H9 (cell line): ENCODE results near the gene TEX13A. TPM values are rescaled to one million over a fixed set of nuclear protein-coding genes. Genes with fewer than 3 reads are reported as not detected.

Experiments used
- DNase-seq: peaks from one replicate; pipeline ENCODE4 v3.0.0-alpha.2; 2017
- H2AFZ ChIP-seq: one replicate; pipeline ENCODE4 v1.6.1; 2013; ENCODE audit warnings: mild to moderate bottlenecking, low read length, control low read depth, moderate library complexity
- H2AK5ac ChIP-seq: 2 replicates; pipeline ENCODE4 v1.6.1; 2013; ENCODE audit warnings: low read length, control low read depth, mixed read lengths; ENCODE audit not compliant: insufficient read length
- H2BK120ac ChIP-seq: one replicate; pipeline ENCODE4 v1.6.1; 2013; ENCODE audit warnings: low read depth, mild to moderate bottlenecking, low read length, control low read depth, inconsistent platforms; ENCODE audit not compliant: poor library complexity, severe bottlenecking
- H2BK12ac ChIP-seq: 2 replicates; pipeline ENCODE4 v1.6.1; 2013; ENCODE audit warnings: low read length, control low read depth, mixed read lengths, low read depth; ENCODE audit not compliant: insufficient read length
- H2BK15ac ChIP-seq: 2 replicates; pipeline ENCODE4 v1.6.1; 2013; ENCODE audit warnings: low read depth, low read length, control low read depth
- H2BK20ac ChIP-seq: one replicate; pipeline ENCODE4 v1.6.1; 2013; ENCODE audit warnings: low read depth, mild to moderate bottlenecking, low read length, control low read depth, inconsistent platforms; ENCODE audit not compliant: poor library complexity, severe bottlenecking
- H2BK5ac ChIP-seq: 2 replicates; pipeline ENCODE4 v1.6.1; 2013; ENCODE audit warnings: low read length, control low read depth, mixed read lengths; ENCODE audit not compliant: insufficient read length
- H3K14ac ChIP-seq: 2 replicates; pipeline ENCODE4 v1.6.1; 2013; ENCODE audit warnings: low read length, control low read depth; ENCODE audit not compliant: insufficient read depth
- H3K18ac ChIP-seq: 2 replicates; pipeline ENCODE4 v1.6.1; 2013; ENCODE audit warnings: low read depth, mild to moderate bottlenecking, mixed read lengths, low read length, control low read depth; ENCODE audit not compliant: insufficient read length
- H3K23ac ChIP-seq: 2 replicates; pipeline ENCODE4 v1.6.1; 2013; ENCODE audit warnings: low read length, control low read depth, mixed read lengths, low read depth; ENCODE audit not compliant: insufficient read length
- H3K23me2 ChIP-seq: 2 replicates; pipeline ENCODE4 v1.6.1; 2013; ENCODE audit warnings: low read depth, mild to moderate bottlenecking, mixed read lengths, low read length, control low read depth; ENCODE audit not compliant: insufficient read length, poor library complexity, severe bottlenecking
- H3K27ac ChIP-seq: 2 replicates; pipeline ENCODE4 v1.5.1; 2013; ENCODE audit warnings: low read length, control low read depth, mixed read lengths, low read depth; ENCODE audit not compliant: insufficient read length
- H3K27me3 ChIP-seq: 2 replicates; pipeline ENCODE4 v1.6.1; 2013; ENCODE audit warnings: low read length, control low read depth, inconsistent platforms; ENCODE audit not compliant: insufficient read depth
- H3K4ac ChIP-seq: 2 replicates; pipeline ENCODE4 v1.6.1; 2013; ENCODE audit warnings: low read depth, mild to moderate bottlenecking, control low read depth, inconsistent platforms, low read length, moderate library complexity
- H3K4me1 ChIP-seq: 2 replicates; pipeline ENCODE4 v1.6.1; 2013; ENCODE audit warnings: low read length, control low read depth, inconsistent platforms; ENCODE audit not compliant: insufficient read depth
- H3K4me2 ChIP-seq: 2 replicates; pipeline ENCODE4 v1.6.1; 2013; ENCODE audit warnings: low read length, control low read depth, mixed read lengths; ENCODE audit not compliant: insufficient read length, insufficient read depth
- H3K56ac ChIP-seq: 2 replicates; pipeline ENCODE4 v1.6.1; 2013; ENCODE audit warnings: low read depth, mild to moderate bottlenecking, mixed read lengths, low read length, control low read depth; ENCODE audit not compliant: insufficient read length
- H3K79me1 ChIP-seq: 2 replicates; pipeline ENCODE4 v1.6.1; 2013; ENCODE audit warnings: low read depth, mild to moderate bottlenecking, moderate library complexity, low read length, control low read depth, inconsistent platforms; ENCODE audit not compliant: insufficient read depth, poor library complexity, severe bottlenecking
- H3K79me2 ChIP-seq: 2 replicates; pipeline ENCODE4 v1.6.1; 2013; ENCODE audit warnings: low read length, control low read depth, inconsistent platforms; ENCODE audit not compliant: insufficient read depth
- H3K9ac ChIP-seq: 2 replicates; pipeline ENCODE4 v1.6.1; 2013; ENCODE audit warnings: low read length, control low read depth, mixed read lengths; ENCODE audit not compliant: insufficient read length; ENCODE audit errors: extremely low read depth
- H3K9me3 ChIP-seq: one replicate; pipeline ENCODE4 v1.6.1; 2013; ENCODE audit warnings: low read depth, low read length, inconsistent platforms; ENCODE audit not compliant: control insufficient read depth
- H3T11ph ChIP-seq: one replicate; pipeline ENCODE4 v1.6.1; 2013; ENCODE audit warnings: mild to moderate bottlenecking, low read length, control low read depth, inconsistent platforms
- H4K20me1 ChIP-seq: one replicate; pipeline ENCODE4 v1.6.1; 2013; ENCODE audit not compliant: control insufficient read depth, insufficient read length, insufficient read depth
- H4K5ac ChIP-seq: 2 replicates; pipeline ENCODE4 v1.6.1; 2013; ENCODE audit warnings: low read depth, mild to moderate bottlenecking, mixed read lengths, low read length, control low read depth; ENCODE audit not compliant: insufficient read length
- H4K8ac ChIP-seq: replicated peaks from 2 replicates; pipeline ENCODE4 v1.6.1; 2013; ENCODE audit warnings: low read length, control low read depth, mixed read lengths, low read depth; ENCODE audit not compliant: insufficient read length
- H4K91ac ChIP-seq: 2 replicates; pipeline ENCODE4 v1.6.1; 2013; ENCODE audit warnings: low read depth, mild to moderate bottlenecking, moderate library complexity, mixed read lengths, low read length, control low read depth; ENCODE audit not compliant: insufficient read length
- H3K27ac Mint-ChIP-seq, 3 experiments: 2 replicates in 2 of 3; 3 replicates in 1 of 3; pipeline ENCODE4 v1.8.0; 2020 to 2021; ENCODE audit warnings: mixed read lengths in 3 of 3, mild to moderate bottlenecking in 1 of 3, moderate library complexity in 1 of 3
- H3K27me3 Mint-ChIP-seq: 2 replicates; pipeline ENCODE4 v1.8.0; 2021; ENCODE audit warnings: low read depth, mild to moderate bottlenecking, moderate library complexity, mixed read lengths
- H3K36me3 Mint-ChIP-seq, 3 experiments: 2 replicates in 2 of 3; 3 replicates in 1 of 3; pipeline ENCODE4 v1.8.0; 2020 to 2021; ENCODE audit warnings: low read depth in 3 of 3, mixed read lengths in 3 of 3; ENCODE audit not compliant: insufficient read depth in 1 of 3
- H3K4me1 Mint-ChIP-seq, 2 experiments: 2 replicates each; pipeline ENCODE4 v1.8.0; 2020; ENCODE audit warnings: mixed read lengths in 2 of 2
- H3K4me3 Mint-ChIP-seq, 2 experiments: 2 replicates in 1 of 2; 3 replicates in 1 of 2; pipeline ENCODE4 v1.8.0; 2020 to 2021; ENCODE audit warnings: mild to moderate bottlenecking in 2 of 2, mixed read lengths in 2 of 2, moderate library complexity in 1 of 2
- H3K9me3 Mint-ChIP-seq, 2 experiments: 2 replicates in 1 of 2; 3 replicates in 1 of 2; pipeline ENCODE4 v1.8.0; 2020; ENCODE audit warnings: mild to moderate bottlenecking in 2 of 2, mixed read lengths in 2 of 2, moderate library complexity in 1 of 2
- WGBS: extraction: QIAGEN DNeasy Blood & Tissue Kit; methylation state at CpG from one replicate; pipeline ENCODE4 v1.1.7; 2013; ENCODE audit warnings: missing lambda C conversion rate, low lambda C conversion rate, mixed read lengths; ENCODE audit not compliant: insufficient read length; ENCODE audit errors: extremely low coverage; 5-methylcytosine and 5-hydroxymethylcytosine counted together
- total RNA-seq: library from RNA; stranded (reverse); gene quantifications from 2 replicates; pipeline ENCODE4 v1.2.1, GENCODE V29; 2021
- TF ChIP-seq, protein P1 (sequence below): fragments of 200-600 bp; sonication (generic); conservative IDR thresholded peaks from 3 replicates; pipeline ENCODE4 v1.8.0; 2021; ENCODE audit warnings: antibody characterized with exemption, mild to moderate bottlenecking

Gene TEX13A
- total RNA-seq, 1 experiment from 2014 or later: not detected

GRCh38 chrX:105229146-105229545 is 8.7 kb upstream of the TEX13A start:
- no peak overlapping the region for H3K23ac ChIP-seq
- H3K4me2 ChIP-seq: no peak overlapping the region
- H3K27ac Mint-ChIP-seq: peak overlapping the region in 1 of 3 experiments; percentile 90; a peak in 1 of 7 replicates
- no peak overlapping the region for H2BK12ac ChIP-seq
- H3K79me2 ChIP-seq: no peaks in the 10 kb centered on the region
- no peak overlapping the region for H4K91ac ChIP-seq
- no peaks in the 10 kb centered on the region for H3K27me3 Mint-ChIP-seq
- H3K27me3 ChIP-seq: no peaks in the 10 kb centered on the region
- H3K4ac ChIP-seq: no peak overlapping the region
- peaks cover 0 to 22% of the 10 kb centered on the region in 2 experiments; a peak in 2 of 5 replicates for H3K9me3 Mint-ChIP-seq
- H3K36me3 Mint-ChIP-seq: no peaks in the 10 kb centered on the region
- peaks cover 4% of the 10 kb centered on the region for H3K9me3 ChIP-seq
- no peak overlapping the region for H2BK20ac ChIP-seq
- H3K9ac ChIP-seq: no peak overlapping the region
- no peaks in the 10 kb centered on the region for H3K23me2 ChIP-seq
- no peak overlapping the region for H3K4me3 Mint-ChIP-seq
- H3K79me1 ChIP-seq: no peaks in the 10 kb centered on the region
- no peak overlapping the region for H4K8ac ChIP-seq
- no peak overlapping the region for H3T11ph ChIP-seq
- no peak overlapping the region for H2BK5ac ChIP-seq
- peaks cover 0 to 10% of the 10 kb centered on the region in 2 experiments; a peak in 3 of 4 replicates for H3K4me1 Mint-ChIP-seq
- H2AK5ac ChIP-seq: no peak overlapping the region
- H3K4me1 ChIP-seq: no peaks in the 10 kb centered on the region; the same call in 1 of the 2 replicates
- H3K14ac ChIP-seq: no peak overlapping the region
- no peak overlapping the region for H2BK120ac ChIP-seq
- no peak overlapping the region for H3K56ac ChIP-seq
- H2AFZ ChIP-seq: no peak overlapping the region
- WGBS: no CpG with 5 or more reads among the region's 3 CpGs
- H4K5ac ChIP-seq: no peak overlapping the region
- no peak overlapping the region for H2BK15ac ChIP-seq
- H3K27ac ChIP-seq: no peak overlapping the region
- TF ChIP-seq, protein P1, sequence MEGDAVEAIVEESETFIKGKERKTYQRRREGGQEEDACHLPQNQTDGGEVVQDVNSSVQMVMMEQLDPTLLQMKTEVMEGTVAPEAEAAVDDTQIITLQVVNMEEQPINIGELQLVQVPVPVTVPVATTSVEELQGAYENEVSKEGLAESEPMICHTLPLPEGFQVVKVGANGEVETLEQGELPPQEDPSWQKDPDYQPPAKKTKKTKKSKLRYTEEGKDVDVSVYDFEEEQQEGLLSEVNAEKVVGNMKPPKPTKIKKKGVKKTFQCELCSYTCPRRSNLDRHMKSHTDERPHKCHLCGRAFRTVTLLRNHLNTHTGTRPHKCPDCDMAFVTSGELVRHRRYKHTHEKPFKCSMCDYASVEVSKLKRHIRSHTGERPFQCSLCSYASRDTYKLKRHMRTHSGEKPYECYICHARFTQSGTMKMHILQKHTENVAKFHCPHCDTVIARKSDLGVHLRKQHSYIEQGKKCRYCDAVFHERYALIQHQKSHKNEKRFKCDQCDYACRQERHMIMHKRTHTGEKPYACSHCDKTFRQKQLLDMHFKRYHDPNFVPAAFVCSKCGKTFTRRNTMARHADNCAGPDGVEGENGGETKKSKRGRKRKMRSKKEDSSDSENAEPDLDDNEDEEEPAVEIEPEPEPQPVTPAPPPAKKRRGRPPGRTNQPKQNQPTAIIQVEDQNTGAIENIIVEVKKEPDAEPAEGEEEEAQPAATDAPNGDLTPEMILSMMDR: no peak
- H3K18ac ChIP-seq: no peak overlapping the region
- no peak for DNase-seq
- H4K20me1 ChIP-seq: no peaks in the 10 kb centered on the region
